ENCODE data around the gene PARD3B. TPM values are rescaled to one million over a fixed set of nuclear protein-coding genes. Genes with fewer than 3 reads are reported as not detected.

The PARD3B gene
- total RNA-seq, 1 donor from 2014 or later: 18.4 TPM

DNA sequence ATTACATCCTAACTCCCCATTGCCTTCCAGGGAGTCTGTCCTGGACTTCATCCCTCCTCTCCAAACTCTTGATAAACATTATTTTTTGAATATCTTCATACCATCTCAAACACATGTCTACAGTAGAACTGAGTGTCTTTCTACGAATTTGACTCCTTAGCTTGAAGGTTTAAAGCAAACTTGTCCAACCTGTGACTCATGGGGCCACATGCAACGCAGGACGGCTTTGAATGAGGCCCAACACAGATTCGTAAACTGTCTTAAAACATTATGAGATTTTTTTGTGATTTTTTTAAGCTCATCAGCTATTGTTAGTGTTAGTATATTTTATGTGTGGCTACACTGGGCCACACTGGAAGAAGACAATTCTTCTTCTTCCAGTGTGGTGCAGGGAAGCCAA is 98.1 kb downstream of the PARD3B start:
- H3K36me3 Mint-ChIP-seq (ENCODE audit: low read depth): peaks cover 4% of the 10 kb centered on the region

DNA sequence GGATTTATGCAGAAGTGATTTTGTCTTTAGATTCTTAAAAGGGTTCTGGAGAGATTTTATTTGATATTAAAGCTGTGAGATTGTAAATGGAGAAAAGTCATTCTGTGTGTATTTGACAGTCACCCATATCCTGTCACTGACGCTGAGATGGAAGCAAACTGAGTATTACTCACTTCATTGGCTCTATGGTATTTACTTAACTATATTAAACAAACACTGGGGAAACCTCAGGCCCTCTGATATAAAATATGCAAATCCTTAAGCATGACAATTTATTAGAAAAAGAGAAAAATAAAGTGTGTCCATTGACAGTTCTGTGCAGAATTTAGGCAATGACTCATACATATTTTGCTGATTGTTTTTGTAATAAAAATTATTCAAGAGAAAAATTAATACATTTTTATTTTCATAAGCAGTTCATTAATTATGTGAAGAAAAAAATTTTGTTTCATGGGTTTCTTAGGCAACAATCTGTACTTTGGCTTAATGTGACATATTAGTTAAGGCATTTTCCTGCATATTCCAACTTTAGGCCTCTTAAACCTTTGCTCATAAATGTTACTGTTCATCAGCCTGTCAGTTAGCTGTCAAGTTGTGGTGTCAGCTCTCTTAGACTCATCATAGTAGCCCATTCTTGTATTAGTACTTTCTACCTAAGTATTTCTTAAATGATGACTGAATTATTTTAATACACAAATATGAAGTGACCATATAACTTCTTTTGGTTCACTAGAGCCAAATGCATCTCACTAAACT is 99.9 kb downstream of the PARD3B start:
- H3K4me1 Mint-ChIP-seq: peaks cover 13% of the 10 kb centered on the region
- H3K9me3 Mint-ChIP-seq: peaks cover 4% of the 10 kb centered on the region
- peaks cover 4% of the 10 kb centered on the region for H3K36me3 Mint-ChIP-seq (ENCODE audit: low read depth)
- H3K4me3 Mint-ChIP-seq: no peak overlapping the region
- TF ChIP-seq, protein P1, sequence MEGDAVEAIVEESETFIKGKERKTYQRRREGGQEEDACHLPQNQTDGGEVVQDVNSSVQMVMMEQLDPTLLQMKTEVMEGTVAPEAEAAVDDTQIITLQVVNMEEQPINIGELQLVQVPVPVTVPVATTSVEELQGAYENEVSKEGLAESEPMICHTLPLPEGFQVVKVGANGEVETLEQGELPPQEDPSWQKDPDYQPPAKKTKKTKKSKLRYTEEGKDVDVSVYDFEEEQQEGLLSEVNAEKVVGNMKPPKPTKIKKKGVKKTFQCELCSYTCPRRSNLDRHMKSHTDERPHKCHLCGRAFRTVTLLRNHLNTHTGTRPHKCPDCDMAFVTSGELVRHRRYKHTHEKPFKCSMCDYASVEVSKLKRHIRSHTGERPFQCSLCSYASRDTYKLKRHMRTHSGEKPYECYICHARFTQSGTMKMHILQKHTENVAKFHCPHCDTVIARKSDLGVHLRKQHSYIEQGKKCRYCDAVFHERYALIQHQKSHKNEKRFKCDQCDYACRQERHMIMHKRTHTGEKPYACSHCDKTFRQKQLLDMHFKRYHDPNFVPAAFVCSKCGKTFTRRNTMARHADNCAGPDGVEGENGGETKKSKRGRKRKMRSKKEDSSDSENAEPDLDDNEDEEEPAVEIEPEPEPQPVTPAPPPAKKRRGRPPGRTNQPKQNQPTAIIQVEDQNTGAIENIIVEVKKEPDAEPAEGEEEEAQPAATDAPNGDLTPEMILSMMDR (conservative IDR thresholded peaks at IDR 0.05): no peak
- no peak overlapping the region for H3K27ac Mint-ChIP-seq (ENCODE audit: unreplicated experiment)
- no peaks in the 10 kb centered on the region for H3K27me3 Mint-ChIP-seq (ENCODE audit: low read depth)
- no peak for DNase-seq (ENCODE audit: low read depth, low spot score)

More for the DNA sequence above, 98.1 kb downstream of the PARD3B start:
- Mint-ChIP-seq H3K9me3 (peaks cover 4% of the 10 kb centered on the region), H3K4me3 (no peak overlapping the region), H3K27me3 (ENCODE audit: low read depth) (no peaks in the 10 kb centered on the region), H3K4me1 (peaks cover 13% of the 10 kb centered on the region), H3K27ac (ENCODE audit: unreplicated experiment) (no peak overlapping the region)
- TF ChIP-seq, protein P1 (conservative IDR thresholded peaks at IDR 0.05): no peak
- DNase-seq (ENCODE audit: low read depth, low spot score): no peak

DNA sequence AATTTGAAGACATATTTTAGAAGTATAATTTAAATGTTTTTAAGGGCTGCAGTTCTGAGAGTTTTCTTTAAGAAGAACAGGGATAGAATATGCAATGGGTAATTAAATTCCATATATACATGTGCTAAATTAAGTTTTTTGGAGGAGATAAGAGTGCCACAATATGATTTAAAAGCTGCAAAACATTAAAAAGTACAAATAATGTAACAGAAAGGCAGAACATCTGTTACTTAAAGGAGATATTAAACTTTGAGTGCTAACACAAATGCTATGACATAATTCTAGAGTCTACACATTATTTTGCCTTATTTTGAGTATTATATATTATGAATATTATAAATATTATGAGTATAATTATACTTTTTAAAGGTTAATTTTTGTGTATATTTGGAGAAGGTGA is 102.4 kb downstream of the PARD3B start:
- Mint-ChIP-seq H3K27me3 (ENCODE audit: low read depth) (no peaks in the 10 kb centered on the region), H3K4me3 (no peak overlapping the region), H3K4me1 (peaks cover 13% of the 10 kb centered on the region), H3K27ac (ENCODE audit: unreplicated experiment) (no peak overlapping the region), H3K36me3 (ENCODE audit: low read depth) (peaks cover 8% of the 10 kb centered on the region), H3K9me3 (peaks cover 10% of the 10 kb centered on the region)
- TF ChIP-seq, protein P1 (conservative IDR thresholded peaks at IDR 0.05): no peak
- no peak for DNase-seq (ENCODE audit: low read depth, low spot score)

DNA sequence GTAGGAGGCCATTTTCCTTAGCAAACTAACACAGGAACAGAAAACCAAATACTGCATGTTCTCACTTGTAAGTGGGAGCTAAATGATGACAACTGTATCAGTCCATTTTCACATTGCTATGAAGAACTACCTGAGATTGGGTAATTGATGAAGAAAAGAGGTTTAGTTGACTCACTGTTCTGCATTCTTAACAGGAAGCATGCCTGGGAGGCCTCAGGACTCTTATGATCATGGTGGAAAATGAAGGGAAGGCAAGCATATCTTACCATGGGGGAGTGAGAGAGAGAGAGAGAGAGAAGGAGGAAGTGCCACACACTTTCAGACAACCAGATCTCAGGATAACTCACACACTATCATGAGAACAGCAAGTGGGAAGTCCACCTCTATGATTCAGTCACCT is 105.3 kb downstream of the PARD3B start:
- Mint-ChIP-seq H3K4me3 (no peak overlapping the region), H3K9me3 (peaks cover 6% of the 10 kb centered on the region), H3K36me3 (ENCODE audit: low read depth) (peaks cover 6% of the 10 kb centered on the region), H3K27me3 (ENCODE audit: low read depth) (no peaks in the 10 kb centered on the region), H3K4me1 (no peaks in the 10 kb centered on the region), H3K27ac (ENCODE audit: unreplicated experiment) (no peak overlapping the region)
- no peak for DNase-seq (ENCODE audit: low read depth, low spot score)
- TF ChIP-seq, protein P1 (conservative IDR thresholded peaks at IDR 0.05): no peak

DNA sequence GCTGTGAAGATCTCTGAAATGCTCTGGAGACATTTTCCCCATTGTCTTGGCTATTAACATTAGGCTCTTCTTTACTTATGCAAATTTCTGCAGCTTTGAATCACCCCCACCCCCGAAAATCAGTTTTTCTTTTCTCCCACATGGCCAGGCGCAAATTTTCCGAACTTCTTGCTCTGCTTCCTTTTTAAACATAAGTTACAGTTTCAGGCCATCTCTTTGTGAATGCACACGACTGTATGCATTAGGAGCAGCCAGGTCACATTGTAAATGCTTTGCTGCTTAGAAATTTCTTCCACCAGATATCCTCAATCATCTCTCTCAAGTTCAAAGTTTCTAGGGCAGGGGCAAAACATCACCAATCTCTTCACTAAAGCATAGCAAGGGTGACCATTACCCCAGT is 106.8 kb downstream of the PARD3B start:
- H3K36me3 Mint-ChIP-seq (ENCODE audit: low read depth): peaks cover 6% of the 10 kb centered on the region
- no peak overlapping the region for H3K4me3 Mint-ChIP-seq
- H3K9me3 Mint-ChIP-seq: peaks cover 6% of the 10 kb centered on the region
- H3K27ac Mint-ChIP-seq (ENCODE audit: unreplicated experiment): no peak overlapping the region
- TF ChIP-seq, protein P1 (conservative IDR thresholded peaks at IDR 0.05): no peak
- no peaks in the 10 kb centered on the region for H3K27me3 Mint-ChIP-seq (ENCODE audit: low read depth)
- DNase-seq (ENCODE audit: low read depth, low spot score): no peak
- no peaks in the 10 kb centered on the region for H3K4me1 Mint-ChIP-seq

All from neural crest cell (in vitro differentiated cells).